Naive thymus-derived CD4-positive, alpha-beta T cell (primary cell): Measurements from ENCODE around the gene CLEC5A. TPM values are rescaled to one million over a fixed set of nuclear protein-coding genes. Genes with fewer than 3 reads are reported as not detected.

ENCODE experiments used
- ATAC-seq: fragments of 150-1000 bp; cut with Tn5 transposase; 2 replicates; pipeline ENCODE4 v1.10.0; 2021; ENCODE audit warnings: mild to moderate bottlenecking, moderate library complexity
- CTCF ChIA-PET: fragments of 350-600 bp; sonication (Branson Sonifier 250); formaldehyde crosslinking; loops from one replicate; lab custom pipeline; 2021; ENCODE audit warnings: antibody characterized with exemption; lab: Charles Lee
- POLR2A ChIA-PET: fragments of 350-600 bp; sonication (Branson Sonifier 250); formaldehyde crosslinking; loops from one replicate; lab custom pipeline; 2021; ENCODE audit warnings: antibody characterized with exemption, inconsistent platforms; lab: Charles Lee
- DNase-seq, 9 donors: peaks; one replicate each; pipeline versions ENCODE4 v3.0.0 to v3.0.0-alpha.2; 2020 to 2022; ENCODE audit warnings: mixed read lengths in 1 of 9
- H3K27ac ChIP-seq: one replicate; pipeline ENCODE4 v1.7.0; 2013; ENCODE audit warnings: mild to moderate bottlenecking, low read depth, low read length, moderate library complexity
- H3K27me3 ChIP-seq, 2 donors: one replicate each; pipeline ENCODE4 v1.7.0; 2013; ENCODE audit warnings: low read length in 2 of 2, mild to moderate bottlenecking in 2 of 2, moderate library complexity in 2 of 2; ENCODE audit not compliant: control insufficient read depth in 2 of 2, insufficient read depth in 2 of 2
- H3K36me3 ChIP-seq, 3 experiments: 1 replicate in 2 of 3; 2 replicates in 1 of 3; pipeline ENCODE4 v1.7.0; 2013; ENCODE audit warnings: low read length in 3 of 3, mild to moderate bottlenecking in 3 of 3, moderate library complexity in 1 of 3; ENCODE audit not compliant: insufficient read depth in 3 of 3, control insufficient read depth in 2 of 3
- H3K4me1 ChIP-seq, 2 donors: one replicate each; pipeline ENCODE4 v1.7.0; 2013; ENCODE audit warnings: low read length in 2 of 2, mild to moderate bottlenecking in 2 of 2, moderate library complexity in 1 of 2; ENCODE audit not compliant: control insufficient read depth in 2 of 2, insufficient read depth in 2 of 2
- H3K4me3 ChIP-seq: 2 replicates; pipeline ENCODE4 v1.7.0; 2013; ENCODE audit warnings: mild to moderate bottlenecking, low read length
- H3K9me3 ChIP-seq, 3 experiments: 1 replicate in 2 of 3; 2 replicates in 1 of 3; pipeline ENCODE4 v1.7.0; 2013; ENCODE audit warnings: low read length in 3 of 3; ENCODE audit not compliant: control insufficient read depth in 2 of 3
- H3K27ac Mint-ChIP-seq, 9 donors: one replicate each; pipeline ENCODE4 v1.8.0; 2020 to 2022; ENCODE audit warnings: mixed read lengths in 9 of 9, mild to moderate bottlenecking in 8 of 9, moderate library complexity in 5 of 9, inconsistent platforms in 2 of 9
- H3K27me3 Mint-ChIP-seq, 5 donors: one replicate each; pipeline ENCODE4 v1.8.0; 2021 to 2022; ENCODE audit warnings: mixed read lengths in 5 of 5, mild to moderate bottlenecking in 1 of 5
- H3K36me3 Mint-ChIP-seq, 5 donors: one replicate each; pipeline ENCODE4 v1.8.0; 2020 to 2022; ENCODE audit warnings: mixed read lengths in 5 of 5, mild to moderate bottlenecking in 3 of 5, inconsistent platforms in 1 of 5
- H3K4me1 Mint-ChIP-seq, 7 donors: one replicate each; pipeline ENCODE4 v1.8.0; 2020 to 2022; ENCODE audit warnings: mixed read lengths in 7 of 7, mild to moderate bottlenecking in 3 of 7, inconsistent platforms in 1 of 7
- H3K4me3 Mint-ChIP-seq, 10 donors: one replicate each; pipeline ENCODE4 v1.8.0; 2020 to 2022; ENCODE audit warnings: mild to moderate bottlenecking in 10 of 10, mixed read lengths in 10 of 10, moderate library complexity in 6 of 10, inconsistent platforms in 2 of 10
- H3K9me3 Mint-ChIP-seq, 11 donors: one replicate each; pipeline ENCODE4 v1.8.0; 2020 to 2022; ENCODE audit warnings: mixed read lengths in 11 of 11, mild to moderate bottlenecking in 4 of 11, inconsistent platforms in 1 of 11, moderate library complexity in 1 of 11
- intact Hi-C, 2 donors: fragments of 100-400 bp; cut with micrococcal nuclease; formaldehyde crosslinking; loops; one replicate each; pipeline ENCODE4 v1.15.1; 2023
- polyA plus RNA-seq, 2 donors: library from polyadenylated mRNA; unstranded; fragments of 300-500 nt; fragmentation: Illumina TruSeq; gene quantifications; one replicate each; pipeline ENCODE4 v1.2.3, GENCODE V29; 2021
- total RNA-seq, 6 experiments: library from RNA in 5 of 6; stranded (reverse) in 5 of 6; gene quantifications; 1 replicate in 5 of 6; 2 replicates in 1 of 6; pipeline ENCODE4 v1.2.3 and lab custom pipeline; 2021 to 2026

The CLEC5A gene
- total and polyA plus RNA-seq, 7 experiments from 2014 or later: 0.49 to 3.5 (median 1.0) TPM; not detected in 3

- Mint-ChIP-seq H3K4me1 (peaks cover 0 to 3% (median 0%) of the 10 kb centered on the region in 7 donors), H3K36me3 (no peaks in the 10 kb centered on the region)
- CTCF ChIA-PET: no interaction called here
Observed at GRCh38 chr7:141952461-141952860, 5.7 kb upstream of the CLEC5A start.

GRCh38 chr7:141950806-141951205 is 4.0 kb upstream of the CLEC5A start:
- H3K4me3 Mint-ChIP-seq: no peak overlapping the region
- Histone ChIP-seq H3K4me1 (no peaks in the 10 kb centered on the region), H3K4me3 (no peak overlapping the region), H3K9me3 (no peaks in the 10 kb centered on the region), H3K36me3 (no peaks in the 10 kb centered on the region), H3K27ac (no peak overlapping the region), H3K27me3 (no peaks in the 10 kb centered on the region)
- ChIA-PET CTCF (no interaction called here), POLR2A (no interaction called here)
- intact Hi-C loops: no loop called here
- DNase-seq: no peak
- no peak overlapping the region for H3K27ac Mint-ChIP-seq
- H3K36me3 Mint-ChIP-seq: no peaks in the 10 kb centered on the region
- H3K27me3 Mint-ChIP-seq: peaks cover 0 to 20% (median 11%) of the 10 kb centered on the region in 5 donors
- peaks cover 0 to 3% (median 0%) of the 10 kb centered on the region in 7 donors for H3K4me1 Mint-ChIP-seq
- H3K9me3 Mint-ChIP-seq: no peaks in the 10 kb centered on the region
- no peak for ATAC-seq

More at GRCh38 chr7:141952461-141952860, 5.7 kb upstream of the CLEC5A start:
- Mint-ChIP-seq H3K27ac (no peak overlapping the region), H3K9me3 (no peaks in the 10 kb centered on the region), H3K27me3 (peaks cover 0 to 20% (median 4%) of the 10 kb centered on the region in 5 donors), H3K4me3 (no peak overlapping the region)
- POLR2A ChIA-PET: no interaction called here
- ATAC-seq: no peak
- Histone ChIP-seq H3K27ac (no peak overlapping the region), H3K4me1 (no peaks in the 10 kb centered on the region), H3K27me3 (no peaks in the 10 kb centered on the region), H3K9me3 (no peaks in the 10 kb centered on the region), H3K36me3 (no peaks in the 10 kb centered on the region), H3K4me3 (no peak overlapping the region)
- DNase-seq: no peak
- intact Hi-C loops: no loop called here

- ChIA-PET CTCF (no interaction called here), POLR2A (no interaction called here)
- no peaks in the 10 kb centered on the region for H3K4me1 ChIP-seq
- H3K4me1 Mint-ChIP-seq: peaks cover 0 to 3% (median 0%) of the 10 kb centered on the region in 7 donors
- no peaks in the 10 kb centered on the region for H3K36me3 ChIP-seq
- no peaks in the 10 kb centered on the region for H3K36me3 Mint-ChIP-seq
- H3K4me3 Mint-ChIP-seq: no peak overlapping the region
- H3K27ac Mint-ChIP-seq: no peak overlapping the region
- ATAC-seq: no peak
- H3K27me3 Mint-ChIP-seq: peaks cover 0 to 20% (median 11%) of the 10 kb centered on the region in 5 donors
- no peaks in the 10 kb centered on the region for H3K27me3 ChIP-seq
- no peak overlapping the region for H3K4me3 ChIP-seq
- intact Hi-C loops: no loop called here
- H3K27ac ChIP-seq: no peak overlapping the region
- H3K9me3 ChIP-seq: no peaks in the 10 kb centered on the region
- DNase-seq: no peak
- H3K9me3 Mint-ChIP-seq: no peaks in the 10 kb centered on the region
Observed at GRCh38 chr7:141949911-141950310, 3.1 kb upstream of the CLEC5A start.

GRCh38 chr7:141949451-141949850 is 2.7 kb upstream of the CLEC5A start:
- Histone ChIP-seq H3K4me1 (no peaks in the 10 kb centered on the region), H3K27ac (no peak overlapping the region), H3K9me3 (no peaks in the 10 kb centered on the region), H3K27me3 (no peaks in the 10 kb centered on the region), H3K4me3 (no peak overlapping the region), H3K36me3 (no peaks in the 10 kb centered on the region)
- intact Hi-C loops: no loop called here
- peaks cover 0 to 1% (median 0%) of the 10 kb centered on the region in 7 donors for H3K4me1 Mint-ChIP-seq
- H3K36me3 Mint-ChIP-seq: no peaks in the 10 kb centered on the region
- ATAC-seq (no peak), DNase-seq (no peak)
- H3K27me3 Mint-ChIP-seq: peaks cover 0 to 19% (median 11%) of the 10 kb centered on the region in 5 donors
- CTCF ChIA-PET: no interaction called here
- H3K27ac Mint-ChIP-seq: no peak overlapping the region
- POLR2A ChIA-PET: no interaction called here
- H3K9me3 Mint-ChIP-seq: no peaks in the 10 kb centered on the region
- H3K4me3 Mint-ChIP-seq: no peak overlapping the region

GRCh38 chr7:141949021-141949420 is 2.2 kb upstream of the CLEC5A start:
- Mint-ChIP-seq H3K4me3 (no peak overlapping the region), H3K27ac (no peak overlapping the region), H3K9me3 (no peaks in the 10 kb centered on the region), H3K27me3 (peaks cover 0 to 16% (median 9%) of the 10 kb centered on the region in 5 donors), H3K36me3 (no peaks in the 10 kb centered on the region), H3K4me1 (peaks cover 0 to 3% (median 0%) of the 10 kb centered on the region in 7 donors)
- CTCF ChIA-PET: no interaction called here
- Histone ChIP-seq H3K27me3 (no peaks in the 10 kb centered on the region), H3K36me3 (no peaks in the 10 kb centered on the region), H3K4me3 (no peak overlapping the region), H3K27ac (no peak overlapping the region), H3K4me1 (no peaks in the 10 kb centered on the region), H3K9me3 (no peaks in the 10 kb centered on the region)
- ATAC-seq (no peak), DNase-seq (no peak)
- intact Hi-C loops: no loop called here
- POLR2A ChIA-PET: no interaction called here

- Histone ChIP-seq H3K36me3 (no peaks in the 10 kb centered on the region), H3K4me1 (no peaks in the 10 kb centered on the region), H3K4me3 (no peak overlapping the region), H3K27me3 (no peaks in the 10 kb centered on the region), H3K9me3 (no peaks in the 10 kb centered on the region), H3K27ac (no peak overlapping the region)
- intact Hi-C loops: no loop called here
- CTCF ChIA-PET: no interaction called here
- peaks cover 6 to 22% (median 12%) of the 10 kb centered on the region in 11 donors for H3K9me3 Mint-ChIP-seq
- peaks cover 0 to 1% (median 0%) of the 10 kb centered on the region in 7 donors for H3K4me1 Mint-ChIP-seq
- no peak overlapping the region for H3K27ac Mint-ChIP-seq
- ATAC-seq: peak; percentile 85
- peaks cover 0 to 12% (median 7%) of the 10 kb centered on the region in 5 donors for H3K36me3 Mint-ChIP-seq
- H3K27me3 Mint-ChIP-seq: peaks cover 0 to 17% (median 11%) of the 10 kb centered on the region in 5 donors
- H3K4me3 Mint-ChIP-seq: no peak overlapping the region
- POLR2A ChIA-PET: no interaction called here
- DNase-seq: no peak
Observed at GRCh38 chr7:141945356-141945755, 1.4 kb downstream of the CLEC5A start.

- peaks cover 6 to 28% (median 16%) of the 10 kb centered on the region in 11 donors for H3K9me3 Mint-ChIP-seq
- peak; percentile 41 for ATAC-seq
- CTCF ChIA-PET: no interaction called here
Observed at GRCh38 chr7:141944811-141945210, 2.0 kb downstream of the CLEC5A start.

More at GRCh38 chr7:141944811-141945210, 2.0 kb downstream of the CLEC5A start:
- H3K9me3 ChIP-seq: no peaks in the 10 kb centered on the region
- peaks cover 0 to 1% (median 0%) of the 10 kb centered on the region in 7 donors for H3K4me1 Mint-ChIP-seq
- intact Hi-C loops: no loop called here
- POLR2A ChIA-PET: no interaction called here
- no peak overlapping the region for H3K4me3 ChIP-seq
- H3K4me3 Mint-ChIP-seq: no peak overlapping the region
- H3K27me3 ChIP-seq: no peaks in the 10 kb centered on the region
- H3K27me3 Mint-ChIP-seq: peaks cover 0 to 17% (median 6%) of the 10 kb centered on the region in 5 donors
- H3K4me1 ChIP-seq: no peaks in the 10 kb centered on the region
- DNase-seq: no peak
- H3K27ac ChIP-seq: no peak overlapping the region
- H3K27ac Mint-ChIP-seq: no peak overlapping the region
- H3K36me3 Mint-ChIP-seq: peaks cover 0 to 12% (median 7%) of the 10 kb centered on the region in 5 donors
- no peaks in the 10 kb centered on the region for H3K36me3 ChIP-seq
